HK-2 (cell line): ENCODE measurements around the gene PAM.
"Not testable (repeated sequence)": the region's sequence is repeated elsewhere in the genome, so short reads cannot be mapped to it uniquely, and the experiment has no call there.

Experiments
- DNase-seq: peaks from one replicate; pipeline ENCODE4 v3.0.0-alpha.2; 2018; ENCODE audit not compliant: unreplicated experiment

The PAM gene

DNA sequence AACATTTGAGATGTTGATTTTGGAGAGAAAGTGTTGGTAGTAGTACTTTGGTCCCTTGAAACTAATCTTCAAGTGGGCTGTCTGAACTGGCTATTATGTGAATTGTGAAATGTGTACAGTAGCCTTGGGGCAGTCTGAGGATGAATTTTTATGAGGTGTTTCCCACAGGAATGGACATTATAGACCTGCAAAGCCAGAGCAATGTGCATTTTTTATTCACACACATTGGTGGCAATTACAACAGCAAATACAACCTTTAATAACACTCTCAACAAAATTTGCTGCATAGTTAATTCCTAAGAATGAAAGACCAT lies 147.0 kb downstream of the PAM start:
- no peak for DNase-seq

DNA sequence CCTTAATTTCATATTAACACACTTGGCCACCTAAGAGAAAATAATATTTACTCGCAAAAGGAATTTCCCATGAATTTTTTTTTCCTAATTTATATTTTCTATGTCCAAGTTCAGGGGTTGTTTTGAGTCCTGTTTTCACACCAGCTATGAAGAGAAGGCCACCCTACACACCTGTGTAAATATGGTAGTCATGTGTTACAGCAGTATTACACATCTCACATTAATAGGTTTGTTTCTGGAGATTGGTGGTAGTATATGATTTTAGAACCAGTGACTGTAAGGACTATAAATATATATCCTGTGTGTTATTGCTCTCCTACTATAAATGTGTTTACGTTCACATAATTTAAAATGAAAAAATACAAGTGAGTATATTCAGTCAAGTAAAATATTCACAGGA lies 147.5 kb downstream of the PAM start:
- no peak for DNase-seq

DNA sequence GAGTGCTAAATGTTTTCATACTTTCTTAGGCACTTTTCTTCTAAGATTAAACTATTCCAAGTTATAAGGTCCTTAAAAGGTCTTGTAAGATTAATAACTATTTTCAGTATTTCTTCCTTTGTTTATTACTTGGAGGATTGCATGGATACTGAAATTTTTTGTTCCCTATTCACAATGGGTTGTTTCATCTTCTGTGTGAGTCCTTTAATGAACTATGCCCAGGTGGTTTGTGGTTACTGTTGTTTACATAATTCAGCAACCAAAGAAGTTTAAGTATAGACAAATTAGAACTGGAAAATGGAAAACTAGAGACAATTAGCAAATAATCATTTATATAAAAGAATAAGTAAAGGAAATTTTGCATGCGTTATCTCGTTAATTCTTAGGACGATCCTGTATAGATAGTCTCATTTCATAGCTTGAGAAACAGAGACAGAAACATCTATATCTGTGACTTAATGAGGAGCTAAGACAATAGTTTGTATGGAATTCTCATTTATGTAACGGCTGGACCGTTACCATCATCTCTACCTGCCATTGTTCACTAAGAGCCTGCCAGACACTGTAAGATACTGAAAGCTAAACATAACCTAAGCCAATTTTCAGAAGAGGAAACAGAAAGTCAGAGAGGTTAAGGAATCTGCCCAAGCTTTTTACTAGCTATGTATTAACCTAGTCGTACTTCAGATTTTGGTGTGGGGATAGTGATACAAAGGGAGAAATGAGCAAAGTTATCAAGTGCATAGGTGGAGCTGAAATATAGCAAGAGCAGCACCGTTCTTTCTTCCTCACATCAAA lies 148.2 kb downstream of the PAM start:
- DNase-seq = no peak

DNA sequence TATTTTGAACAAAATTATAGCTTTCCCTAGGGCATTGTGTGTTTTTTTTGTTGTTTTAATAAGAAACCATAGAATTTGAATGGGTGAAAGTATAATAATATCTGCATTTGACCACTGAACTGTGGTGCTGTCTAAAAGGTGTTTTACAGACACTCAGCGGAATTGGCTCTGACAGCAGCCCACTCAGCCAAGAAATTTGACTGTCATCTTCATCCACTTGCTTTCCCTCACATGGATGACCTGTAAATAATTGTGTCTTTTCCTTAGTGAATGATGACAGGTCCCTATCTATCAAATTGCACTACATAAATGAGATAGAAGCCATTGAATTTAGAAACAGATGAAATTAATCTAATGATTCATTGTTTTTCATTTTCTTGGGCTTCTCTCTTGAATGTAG lies 150.0 kb downstream of the PAM start:
- DNase-seq = no peak

DNA sequence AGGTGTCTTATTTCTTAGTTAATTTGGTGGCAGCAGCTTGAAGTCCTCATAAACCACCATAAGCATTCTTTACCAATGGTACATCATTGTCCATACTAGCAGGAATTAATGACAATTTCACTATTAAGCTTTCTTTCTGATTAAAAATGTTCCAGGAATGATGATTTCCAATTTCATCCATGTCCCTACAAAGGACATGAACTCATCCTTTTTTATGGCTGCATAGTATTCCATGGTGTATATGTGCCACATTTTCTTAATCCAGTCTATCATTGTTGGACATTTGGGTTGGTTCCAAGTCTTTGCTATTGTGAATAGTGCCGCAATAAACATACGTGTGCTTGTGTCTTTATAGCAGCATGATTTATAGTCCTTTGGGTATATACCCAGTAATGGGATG lies 152.0 kb downstream of the PAM start:
- not testable (repeated sequence) for DNase-seq

DNA sequence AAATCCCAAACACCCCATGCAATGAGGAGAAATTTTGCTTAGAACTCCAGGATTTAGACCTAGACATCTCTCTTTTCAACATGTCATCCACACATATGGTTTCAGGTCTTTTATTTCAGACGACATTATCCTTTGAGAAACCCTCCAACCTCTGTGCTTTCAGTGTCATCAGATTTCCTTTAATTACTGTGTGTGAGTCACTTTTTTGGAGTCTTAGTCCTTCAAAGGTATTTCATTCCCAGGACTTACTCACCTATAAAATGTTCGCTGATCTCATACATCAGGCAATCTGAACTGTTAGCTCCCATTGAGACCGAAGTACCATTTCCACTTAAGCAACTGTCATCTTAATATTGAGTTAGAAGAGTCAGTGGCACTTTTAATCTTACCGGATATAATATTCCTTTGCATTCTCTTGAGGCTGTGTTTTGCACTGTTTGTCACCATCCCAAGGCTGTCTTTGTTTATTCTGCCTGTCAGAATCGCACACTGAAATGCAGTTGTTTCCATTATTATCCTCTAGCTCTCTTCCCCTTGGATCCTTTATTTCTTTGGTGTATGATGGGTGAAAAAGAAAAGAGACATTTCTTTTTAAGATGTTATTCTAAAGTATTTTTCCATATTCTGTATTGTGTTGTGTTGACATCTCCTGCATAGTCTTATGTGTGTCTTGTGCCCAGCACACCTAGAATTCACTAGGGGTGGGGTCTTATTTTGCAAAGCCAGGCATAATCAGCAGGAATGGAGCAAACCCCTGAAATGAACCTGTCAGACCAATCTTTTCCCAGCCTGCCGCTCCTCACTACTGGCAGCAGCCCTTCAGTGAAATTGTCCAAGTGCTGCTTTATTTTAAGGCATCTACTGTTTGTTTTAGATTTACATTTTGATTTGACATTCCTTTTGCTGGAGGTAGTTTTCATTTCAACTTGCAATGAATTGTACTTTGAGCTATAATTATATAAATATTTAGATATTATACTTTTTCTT lies 155.4 kb downstream of the PAM start:
- no peak for DNase-seq

DNA sequence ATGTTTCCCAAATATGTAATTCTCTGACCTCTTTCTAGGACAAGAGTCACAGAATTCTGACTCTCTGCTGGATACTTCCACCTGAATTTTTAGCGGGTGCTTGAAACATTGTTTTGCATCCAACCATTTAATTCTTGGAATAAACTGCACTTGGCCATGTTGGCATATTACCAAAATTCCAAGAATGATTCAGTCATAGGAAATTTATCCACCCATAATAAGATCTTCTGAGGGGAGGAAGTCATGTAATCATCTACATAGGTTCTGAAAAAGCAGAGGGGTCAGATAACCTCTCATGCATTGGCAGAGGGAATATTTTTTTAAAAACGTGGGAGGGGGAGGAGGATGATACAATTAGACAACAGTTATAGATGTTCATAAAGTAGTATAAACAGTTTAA lies 156.9 kb downstream of the PAM start:
- no peak for DNase-seq

DNA sequence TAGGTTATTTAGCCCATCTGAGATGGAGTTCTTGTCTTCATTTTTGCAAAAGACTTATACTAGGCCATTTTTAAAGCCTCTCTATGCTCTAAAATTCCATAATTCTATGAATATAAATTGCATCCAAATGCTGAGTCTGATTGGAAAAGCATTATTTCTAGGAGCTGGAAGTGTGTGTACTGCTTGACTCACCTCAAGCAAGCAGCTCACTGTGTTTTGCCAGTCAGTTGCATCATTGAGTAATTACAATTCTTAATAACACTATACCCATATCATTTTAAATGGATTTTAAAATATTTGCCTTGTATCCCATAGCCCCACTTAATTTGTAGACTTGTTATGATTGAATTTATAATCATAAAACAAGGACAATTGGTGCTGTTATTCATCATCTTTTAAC lies 161.0 kb downstream of the PAM start:
- no peak for DNase-seq

DNA sequence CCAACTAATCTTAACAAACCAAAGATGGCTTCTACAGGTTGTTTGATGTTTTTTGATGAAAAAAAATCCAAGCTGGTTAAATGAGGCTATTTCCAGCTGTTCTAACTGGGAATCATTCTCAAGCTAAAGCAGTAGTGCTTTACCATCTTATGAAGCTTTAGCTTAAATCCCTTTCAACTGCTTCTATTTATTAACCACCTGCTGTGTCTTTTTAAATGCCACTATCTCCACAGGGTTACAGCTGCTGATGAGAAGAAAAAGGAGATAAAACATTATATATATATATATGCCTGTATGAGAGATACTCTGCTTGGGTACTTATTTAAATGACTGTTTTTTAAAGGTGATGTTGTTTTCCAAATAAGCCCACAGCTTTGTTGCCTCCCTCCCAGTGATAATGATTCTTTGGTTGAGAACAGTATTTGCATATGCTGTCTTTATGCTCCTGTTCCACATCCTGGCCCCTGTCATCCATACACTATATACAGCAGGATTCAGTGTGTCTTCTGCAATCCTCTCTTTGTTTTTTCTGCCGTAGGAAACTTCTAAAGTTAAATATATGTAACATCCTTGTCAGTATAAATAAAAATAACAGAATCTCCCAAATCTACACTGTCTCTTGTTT lies 164.0 kb downstream of the PAM start:
- no peak for DNase-seq

DNA sequence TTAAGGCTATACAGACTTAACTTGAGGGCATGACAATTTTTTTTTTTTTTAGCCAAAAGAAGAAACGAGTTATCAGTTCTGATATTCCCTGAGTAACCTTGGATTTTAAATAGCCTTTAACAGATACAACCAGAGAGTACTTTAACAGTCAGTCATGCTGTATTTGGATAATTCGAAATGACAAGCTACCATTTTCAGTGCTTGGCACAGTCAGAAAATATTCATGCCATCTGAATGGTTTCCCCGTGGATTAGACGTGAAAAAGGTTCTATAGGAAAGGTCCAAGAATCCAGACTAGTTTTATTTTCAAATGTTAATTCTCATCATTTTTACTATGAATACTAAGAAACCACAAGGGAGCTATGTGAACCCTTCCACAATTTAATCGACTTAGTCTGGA lies 165.7 kb downstream of the PAM start:
- no peak for DNase-seq

DNA sequence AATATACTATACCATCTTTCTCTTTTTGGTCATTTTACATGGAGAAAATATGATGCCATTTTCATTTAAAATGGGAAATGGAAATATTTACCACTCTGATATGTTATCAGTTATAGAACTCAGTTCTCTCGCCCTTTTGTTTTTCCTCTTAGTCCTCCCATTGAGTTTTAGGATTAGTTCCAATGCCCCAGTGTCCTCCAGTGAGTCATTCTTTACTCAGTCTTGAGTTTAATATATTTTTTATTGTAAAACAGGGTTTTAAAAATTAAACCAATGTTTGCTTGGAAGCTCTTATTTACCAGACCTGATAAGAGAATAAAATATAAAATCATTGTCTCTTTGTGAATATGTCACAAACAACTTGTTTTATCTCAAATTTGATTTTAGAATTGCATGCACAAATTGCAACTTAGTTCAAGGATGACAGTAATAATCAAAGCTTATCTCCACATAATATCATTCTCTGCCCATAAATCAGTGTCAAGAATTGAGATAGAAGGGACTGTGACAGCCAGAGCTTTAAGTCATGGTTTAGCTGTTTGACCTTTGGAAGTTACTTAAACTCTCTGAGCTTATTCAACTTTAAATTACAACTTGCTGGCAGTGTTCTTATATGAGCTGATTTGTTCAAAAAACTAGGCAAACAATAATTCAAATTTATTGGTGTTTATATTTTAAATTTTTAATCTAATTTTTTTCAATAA lies 166.4 kb downstream of the PAM start:
- no peak for DNase-seq

DNA sequence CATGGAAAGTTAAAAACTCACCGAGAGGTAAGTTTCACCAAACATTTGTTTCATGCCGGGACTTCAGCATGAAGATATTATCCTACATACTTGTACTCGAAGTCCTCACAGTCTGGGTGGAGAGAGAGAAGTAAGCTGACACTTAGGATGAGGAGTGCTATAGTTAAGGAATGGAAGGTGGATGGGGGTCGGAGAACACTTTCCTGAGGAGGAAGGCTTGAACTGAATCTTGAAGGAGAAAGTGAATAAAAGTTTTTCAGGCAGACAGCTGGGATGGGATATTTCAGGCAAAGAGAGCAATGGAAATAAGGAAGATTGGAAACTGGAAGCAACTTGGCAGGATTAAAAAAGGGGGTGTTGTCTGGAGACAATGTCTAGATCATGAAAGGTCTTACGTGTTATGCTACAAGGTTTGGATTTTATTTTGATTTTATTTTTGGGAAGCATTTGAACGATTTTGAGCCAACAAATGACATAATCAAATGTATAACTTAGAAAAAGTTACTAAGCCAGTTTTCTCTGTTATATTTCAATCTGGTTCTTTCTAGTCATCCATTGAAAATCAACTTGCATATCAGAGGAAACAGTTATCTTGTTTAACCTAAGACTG lies 167.1 kb downstream of the PAM start:
- no peak for DNase-seq

DNA sequence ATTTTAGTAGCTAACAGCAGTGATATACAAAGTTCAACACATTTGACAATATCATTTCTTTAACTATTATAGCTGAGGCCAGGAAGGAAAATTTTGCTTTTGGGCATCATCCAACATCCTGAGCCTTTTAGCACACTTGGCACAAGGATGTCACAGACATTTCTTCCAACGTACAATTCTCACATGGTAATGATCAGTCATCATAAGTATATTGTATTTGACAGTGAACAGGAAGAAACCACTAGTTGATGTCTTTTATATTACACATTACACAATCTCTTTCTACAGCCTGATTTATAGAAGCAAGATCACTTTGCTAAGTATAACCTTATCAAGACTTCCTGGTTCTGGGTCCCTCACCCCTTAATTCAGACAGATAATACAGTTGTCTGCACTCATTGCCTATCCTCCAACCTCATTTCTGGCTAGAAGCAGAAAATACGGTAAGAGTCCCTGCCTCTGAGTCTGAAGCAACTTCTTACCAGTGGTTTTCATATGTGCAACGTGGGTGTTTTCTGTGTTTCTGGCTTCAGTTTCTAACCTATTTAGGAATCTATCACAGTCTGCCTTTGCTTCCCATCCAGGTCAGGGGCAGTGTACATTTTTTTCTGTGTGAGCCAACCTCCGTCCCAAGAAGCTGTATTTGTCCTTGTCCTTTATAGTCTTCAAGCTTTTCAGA lies 167.8 kb downstream of the PAM start:
- no peak for DNase-seq

DNA sequence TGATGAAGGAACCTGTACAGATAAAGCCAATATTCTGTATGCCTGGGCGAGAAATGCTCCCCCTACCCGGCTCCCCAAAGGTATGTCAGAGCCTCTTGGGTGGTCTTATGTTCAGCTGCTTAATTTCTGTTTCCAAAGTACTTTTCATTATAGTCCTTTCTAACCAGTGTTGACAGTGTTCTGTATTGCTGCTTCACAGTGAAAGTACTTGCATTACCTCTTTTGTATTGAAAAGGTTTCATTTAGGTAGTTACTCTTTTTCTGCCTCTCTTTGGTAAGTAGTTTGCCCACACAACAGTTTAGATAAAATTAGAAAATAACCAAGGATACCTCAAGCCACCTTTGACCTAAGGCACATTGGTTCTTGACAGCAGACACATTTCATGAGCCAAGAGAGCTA lies 169.9 kb downstream of the PAM start:
- DNase-seq = no peak

DNA sequence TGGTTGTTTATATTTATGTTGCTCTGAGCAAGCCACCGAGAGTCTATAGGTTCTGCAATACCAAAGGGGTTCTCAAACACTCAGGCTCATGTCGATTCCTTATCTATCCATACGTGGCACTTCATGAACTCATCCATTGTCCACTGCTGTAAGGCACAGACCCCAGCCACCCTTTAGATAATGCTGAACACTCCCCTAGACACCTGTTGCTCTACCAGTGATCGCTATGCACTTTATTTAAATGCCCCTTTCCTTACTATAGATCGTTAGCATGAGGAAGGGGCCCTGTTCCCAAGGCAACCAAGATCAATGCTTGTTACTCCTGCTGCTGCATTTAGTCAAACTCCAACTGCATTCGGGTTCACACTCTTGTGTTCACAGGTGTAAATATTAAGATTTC lies 171.9 kb downstream of the PAM start:
- DNase-seq = no peak

DNA sequence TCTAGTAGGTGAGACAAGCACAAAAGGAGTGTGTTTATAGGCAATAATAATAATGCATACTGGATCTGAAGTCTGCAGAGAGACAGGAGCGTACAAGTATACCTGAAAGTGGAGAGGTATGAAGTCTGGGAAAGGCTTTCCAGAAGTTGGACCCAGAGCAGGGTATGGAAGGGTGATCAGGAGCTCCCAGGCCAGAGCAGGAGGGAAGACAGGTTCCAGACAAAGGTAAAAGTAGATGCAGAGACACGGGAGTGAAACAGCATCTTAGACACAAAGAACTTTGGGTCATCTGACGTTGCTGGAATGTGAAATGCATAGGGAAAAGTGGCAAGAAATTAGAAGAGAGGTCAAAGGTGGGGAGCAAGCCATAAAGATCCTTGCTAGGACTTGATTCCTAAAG lies 175.1 kb downstream of the PAM start:
- DNase-seq = no peak

DNA sequence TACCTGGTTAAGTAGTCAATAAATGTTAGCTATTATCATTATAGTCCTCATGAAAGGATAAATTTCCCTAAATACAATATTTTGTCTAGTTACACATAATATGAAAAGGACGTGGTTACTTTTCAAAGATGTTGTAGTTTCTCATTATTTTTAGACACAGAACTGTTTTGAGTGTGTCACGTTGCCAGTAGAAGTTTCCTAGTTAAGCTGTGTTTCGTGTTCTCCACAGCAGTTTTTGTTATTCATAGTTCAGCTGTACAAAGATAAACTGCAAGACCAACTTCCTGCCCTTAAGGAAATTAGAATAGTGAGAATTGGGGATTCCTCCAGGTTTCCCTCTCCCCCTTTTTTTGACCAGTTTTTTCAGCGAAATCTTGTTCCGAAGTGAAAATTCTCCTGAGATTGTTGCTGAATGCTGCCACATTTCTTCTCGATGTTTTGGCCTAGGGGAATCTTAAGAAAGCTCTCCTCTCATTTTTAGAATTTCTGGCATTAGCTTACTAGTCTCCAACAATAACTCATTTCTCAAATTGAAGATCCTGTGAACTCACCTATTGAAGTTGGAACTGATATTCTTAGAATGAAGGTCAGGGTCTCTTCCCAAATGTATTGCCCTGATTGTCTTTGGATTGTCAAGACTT lies 176.1 kb downstream of the PAM start:
- DNase-seq = no peak

DNA sequence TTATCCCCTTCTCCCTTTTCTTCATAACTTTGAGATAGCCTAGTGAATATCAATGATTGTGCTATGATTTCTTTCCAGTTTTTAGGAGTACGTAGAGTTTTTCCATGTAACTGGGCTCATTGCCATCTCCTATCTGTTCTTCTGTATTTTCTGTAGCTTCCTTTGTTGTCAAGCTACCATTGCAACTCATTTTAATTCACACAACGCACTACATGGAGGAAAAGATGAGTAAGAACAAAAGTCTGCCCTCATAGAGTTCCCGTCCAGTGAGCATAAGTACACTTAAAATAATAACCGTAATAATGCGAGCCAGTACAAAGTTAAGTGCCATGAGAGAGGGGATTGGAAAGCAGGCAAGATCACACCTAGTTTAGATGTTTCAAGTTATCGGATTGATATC lies 177.7 kb downstream of the PAM start:
- DNase-seq = no peak

DNA sequence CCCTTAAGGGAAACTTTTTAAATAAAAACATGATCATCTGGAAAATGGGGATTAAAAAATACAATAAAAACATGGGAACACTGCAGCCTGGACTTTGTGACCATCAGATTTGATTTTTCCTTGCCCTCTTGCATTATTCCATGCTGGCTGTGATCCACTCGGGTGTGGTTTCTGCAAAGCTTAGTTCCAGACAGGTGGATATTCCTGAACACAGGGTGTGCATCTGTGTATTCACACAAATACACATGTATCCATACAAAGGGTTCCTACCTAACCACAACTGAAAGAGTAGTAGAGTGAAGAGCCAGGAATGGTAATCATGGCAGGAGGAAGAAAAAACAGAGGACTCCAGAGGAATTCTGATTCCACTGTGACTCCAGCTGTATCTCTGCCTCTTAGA lies 178.2 kb downstream of the PAM start:
- DNase-seq = no peak

DNA sequence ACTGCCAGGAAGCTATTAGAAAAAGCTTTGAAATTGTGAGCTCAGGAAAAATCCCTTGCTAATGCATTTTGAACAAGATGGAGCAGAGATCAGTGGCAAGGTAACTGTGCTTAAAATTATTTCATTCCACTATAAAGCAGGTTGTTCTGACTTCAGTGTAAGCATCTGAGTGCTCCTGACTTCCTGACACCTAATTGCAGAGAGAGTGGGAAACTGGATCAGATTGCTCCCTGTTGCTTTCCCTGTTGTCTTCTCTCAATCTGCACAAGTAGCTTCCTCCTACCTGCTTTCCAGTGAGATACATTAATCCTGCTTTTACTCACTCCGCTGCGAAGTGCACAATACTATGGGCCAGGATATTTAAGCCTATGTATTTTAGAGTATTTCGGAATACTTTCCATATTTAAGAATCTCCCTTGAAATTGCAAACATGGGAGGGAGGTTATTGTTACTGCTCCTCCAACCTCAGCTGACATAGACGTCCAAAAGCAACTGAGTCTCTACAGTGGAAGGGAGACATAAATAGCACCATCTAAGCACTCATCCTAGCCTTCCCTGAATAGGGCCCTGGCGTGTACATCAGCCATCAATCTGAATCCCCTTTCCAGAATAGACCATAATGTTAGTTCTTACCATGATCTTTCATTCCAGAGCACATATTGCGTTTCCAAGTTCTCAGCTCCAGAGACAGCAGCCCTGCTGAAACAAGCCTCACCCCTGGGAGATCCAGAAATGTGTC lies 178.8 kb downstream of the PAM start:
- DNase-seq = no peak
